Right ventricle myocardium superior (tissue), 1 donor: Measurements from ENCODE around the gene BRICD5. TPM values are rescaled to one million over a fixed set of nuclear protein-coding genes. Genes with fewer than 3 reads are reported as not detected.

Experiments used
- total RNA-seq: library from RNA; stranded (reverse); fragmentation: NEBNext Ultra II Directional; extraction: Animal tissue kit (Norgen Biotek cat#: 25700); gene quantifications from one replicate; pipeline ENCODE4 v1.2.1, GENCODE V29; 2021
- donor health status: DM: no; HTN: yes; CAD: no; lungs with severe emphysema.

BRICD5 gene
- total RNA-seq, 1 donor from 2014 or later, result 11.3 TPM

Other genes with a start within 250 kb of the BRICD5 start
- 770 TPM for gene RPS2, start 246.0 kb downstream of the BRICD5 start, total RNA-seq
- gene RNF151, start 244.0 kb downstream of the BRICD5 start, total RNA-seq, result not detected
- gene TBL3, start 238.8 kb downstream of the BRICD5 start, total RNA-seq, result 20.3 TPM
- gene NOXO1, start 229.4 kb downstream of the BRICD5 start, total RNA-seq, result not detected
- 28.3 TPM for gene GFER, start 226.7 kb downstream of the BRICD5 start, total RNA-seq
- gene SYNGR3, start 220.9 kb downstream of the BRICD5 start, total RNA-seq, result 0.32 TPM
- gene ZNF598, start 201.0 kb downstream of the BRICD5 start, total RNA-seq, result 17.2 TPM
- gene NPW, start 191.1 kb downstream of the BRICD5 start, total RNA-seq, result not detected
- 258 TPM for gene NHERF2, start 184.0 kb downstream of the BRICD5 start, total RNA-seq
- gene NTHL1, start 163.0 kb downstream of the BRICD5 start, total RNA-seq, result 26.2 TPM
- 67.8 TPM for gene TSC2, start 162.9 kb downstream of the BRICD5 start, total RNA-seq
- 82.8 TPM for gene PKD1, start 75.0 kb downstream of the BRICD5 start, total RNA-seq
- 0.43 TPM for gene RAB26, start 62.2 kb downstream of the BRICD5 start, total RNA-seq
- gene TRAF7, start 55.1 kb downstream of the BRICD5 start, total RNA-seq, result 23.4 TPM
- gene CASKIN1, start 14.3 kb downstream of the BRICD5 start, total RNA-seq, result 5.3 TPM
- gene MLST8, start 5.4 kb downstream of the BRICD5 start, total RNA-seq, result 23.2 TPM
- 34.7 TPM for gene PGP, start 4.0 kb upstream of the BRICD5 start, total RNA-seq
- gene E4F1, start 12.7 kb upstream of the BRICD5 start, total RNA-seq, result 13.6 TPM
- 0.35 TPM for gene DNASE1L2, start 25.6 kb upstream of the BRICD5 start, total RNA-seq
- 215 TPM for gene ECI1, start 40.7 kb upstream of the BRICD5 start, total RNA-seq
- gene RNPS1, start 57.3 kb upstream of the BRICD5 start, total RNA-seq, result 109 TPM
- 6.0 TPM for gene ABCA3, start 129.9 kb upstream of the BRICD5 start, total RNA-seq
- gene CCNF, start 218.6 kb upstream of the BRICD5 start, total RNA-seq, result 1.4 TPM
- gene TEDC2, start 249.2 kb upstream of the BRICD5 start, total RNA-seq, result 1.0 TPM